ENCODE measurements around the gene KLF6. TPM values are rescaled to one million over a fixed set of nuclear protein-coding genes. Genes with fewer than 3 reads are reported as not detected.

The KLF6 gene
- total RNA-seq, 4 donors from 2014 or later, result 185 to 404 (median 276) TPM

DNA sequence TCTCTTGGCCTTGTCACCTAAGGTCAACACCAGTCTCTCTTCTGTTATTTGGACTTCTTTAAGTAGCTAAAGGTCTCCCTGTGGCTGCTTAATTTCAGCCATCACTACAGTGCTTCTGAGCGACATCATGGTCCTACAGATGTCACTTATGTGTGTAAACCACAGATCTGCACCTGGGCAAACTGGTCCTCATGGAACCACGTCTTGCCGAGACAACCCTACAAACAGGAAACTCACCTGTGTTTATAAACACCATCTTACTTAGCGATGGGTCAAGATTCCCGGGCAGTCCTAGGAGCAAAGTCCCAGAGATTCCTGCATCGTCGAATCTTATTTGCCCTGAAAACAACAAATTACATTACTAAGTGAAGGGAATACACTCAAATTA lies 27.8 kb downstream of the KLF6 start:
- ATAC-seq (ENCODE audit: low FRiP score) (no peak), DNase-seq (ENCODE audit: low spot score) (no peak)
- TF ChIP-seq, protein P1, sequence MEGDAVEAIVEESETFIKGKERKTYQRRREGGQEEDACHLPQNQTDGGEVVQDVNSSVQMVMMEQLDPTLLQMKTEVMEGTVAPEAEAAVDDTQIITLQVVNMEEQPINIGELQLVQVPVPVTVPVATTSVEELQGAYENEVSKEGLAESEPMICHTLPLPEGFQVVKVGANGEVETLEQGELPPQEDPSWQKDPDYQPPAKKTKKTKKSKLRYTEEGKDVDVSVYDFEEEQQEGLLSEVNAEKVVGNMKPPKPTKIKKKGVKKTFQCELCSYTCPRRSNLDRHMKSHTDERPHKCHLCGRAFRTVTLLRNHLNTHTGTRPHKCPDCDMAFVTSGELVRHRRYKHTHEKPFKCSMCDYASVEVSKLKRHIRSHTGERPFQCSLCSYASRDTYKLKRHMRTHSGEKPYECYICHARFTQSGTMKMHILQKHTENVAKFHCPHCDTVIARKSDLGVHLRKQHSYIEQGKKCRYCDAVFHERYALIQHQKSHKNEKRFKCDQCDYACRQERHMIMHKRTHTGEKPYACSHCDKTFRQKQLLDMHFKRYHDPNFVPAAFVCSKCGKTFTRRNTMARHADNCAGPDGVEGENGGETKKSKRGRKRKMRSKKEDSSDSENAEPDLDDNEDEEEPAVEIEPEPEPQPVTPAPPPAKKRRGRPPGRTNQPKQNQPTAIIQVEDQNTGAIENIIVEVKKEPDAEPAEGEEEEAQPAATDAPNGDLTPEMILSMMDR (IDR thresholded peaks at IDR 0.05), result no peak

DNA sequence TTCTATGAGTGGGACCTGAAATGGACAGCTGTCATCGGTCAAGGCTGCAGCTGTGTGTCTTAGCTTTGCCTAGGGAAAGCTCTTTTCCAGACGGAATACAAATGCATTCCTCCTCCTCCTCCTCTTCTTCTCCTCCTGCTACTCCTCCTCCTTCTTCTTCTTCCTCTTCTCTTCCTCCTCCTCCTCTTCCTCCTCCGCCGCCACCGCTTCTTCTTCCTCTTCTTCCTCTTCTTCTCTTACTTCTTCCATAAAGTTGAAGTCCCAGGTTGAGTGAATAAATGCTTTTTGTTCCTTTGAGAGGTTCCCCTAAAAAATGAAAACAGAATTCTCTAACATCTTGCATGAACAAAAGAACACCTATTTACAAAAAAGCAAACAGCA lies 28.7 kb downstream of the KLF6 start:
- TF ChIP-seq, protein P1 (IDR thresholded peaks at IDR 0.05), result no peak
- no peak for DNase-seq (ENCODE audit: low spot score)
- ATAC-seq (ENCODE audit: low FRiP score), result no peak

DNA sequence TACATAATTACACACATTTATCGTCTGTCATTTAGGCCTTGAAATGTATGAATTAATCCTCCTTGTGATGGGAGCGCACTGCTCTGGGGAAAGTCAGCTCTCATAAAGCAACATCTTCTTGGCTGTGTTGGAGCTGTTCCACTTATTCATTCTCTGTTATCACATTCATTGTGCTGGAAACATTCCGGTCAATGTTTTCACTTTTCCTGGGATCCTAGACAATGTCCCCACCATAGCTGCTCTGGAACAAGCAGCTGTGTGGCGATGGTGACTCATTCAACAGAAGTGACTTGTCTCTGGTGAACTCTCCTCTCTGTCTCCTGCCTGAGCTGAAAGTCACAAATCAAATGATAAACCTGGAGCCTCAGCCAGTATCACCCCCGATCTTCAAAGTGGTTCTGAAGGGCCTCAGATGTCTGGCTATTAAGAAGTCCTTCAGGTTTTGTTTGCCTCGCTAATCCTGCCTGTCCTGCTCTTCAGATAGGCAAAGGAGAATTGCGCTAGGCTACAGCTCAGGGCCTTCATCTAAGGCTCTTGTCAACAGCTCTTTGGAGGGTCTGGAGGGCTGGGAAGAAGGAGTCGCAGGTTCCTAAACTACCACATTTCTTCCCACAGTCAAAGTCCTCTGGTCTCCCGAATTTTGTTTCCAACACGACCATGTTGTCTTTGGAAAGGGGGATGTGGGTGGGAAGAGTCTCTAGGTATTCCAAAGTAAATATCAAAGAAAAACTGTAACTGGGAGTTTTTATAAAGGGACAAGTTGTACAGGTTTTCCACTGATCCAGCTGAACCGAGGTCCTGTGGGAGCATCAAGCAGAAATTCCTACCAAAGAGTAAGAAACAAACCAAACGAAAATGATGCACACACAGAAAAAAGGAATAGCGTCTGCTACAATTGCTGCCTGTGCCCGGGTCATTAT lies 29.3 kb downstream of the KLF6 start:
- ATAC-seq (ENCODE audit: low FRiP score), result no peak
- TF ChIP-seq, protein P1 (IDR thresholded peaks at IDR 0.05), result no peak
- no peak for DNase-seq (ENCODE audit: low spot score)

DNA sequence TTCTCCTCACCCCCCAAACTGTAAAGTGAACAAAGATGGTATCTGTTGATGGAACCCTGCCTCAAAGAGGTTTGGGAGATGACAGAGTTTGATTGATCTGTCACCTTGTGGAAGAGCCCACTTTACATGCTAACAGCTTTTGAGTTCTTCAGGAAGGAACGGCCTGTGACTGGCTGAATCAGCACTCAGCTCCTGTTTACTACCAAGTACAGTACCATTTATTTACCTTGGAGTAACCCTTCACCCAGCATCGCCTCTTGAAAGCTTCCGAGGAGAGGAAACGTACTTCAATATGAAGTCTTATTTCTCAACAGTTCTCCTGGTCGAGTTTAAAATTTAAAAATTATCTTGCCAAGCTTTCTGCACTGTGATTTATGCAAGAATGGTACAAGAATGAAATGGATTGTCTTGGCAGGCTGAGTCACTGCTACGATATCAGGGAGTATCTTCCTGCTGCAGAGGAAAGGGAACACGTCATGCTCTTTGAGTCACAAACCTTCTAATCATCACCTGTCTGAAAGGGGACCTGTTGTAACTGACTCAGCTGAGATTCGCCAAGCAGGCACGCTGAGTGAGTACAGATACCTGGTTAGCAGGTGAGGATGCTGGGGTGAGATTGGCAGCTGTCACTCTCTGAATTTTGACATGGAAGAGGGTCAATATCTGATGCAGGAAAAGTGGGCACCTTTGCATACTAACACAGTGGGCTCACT lies 30.1 kb downstream of the KLF6 start:
- ATAC-seq (ENCODE audit: low FRiP score) (peak; percentile 93), DNase-seq (ENCODE audit: low spot score) (no peak)
- TF ChIP-seq, protein P1 (IDR thresholded peaks at IDR 0.05), result no peak

DNA sequence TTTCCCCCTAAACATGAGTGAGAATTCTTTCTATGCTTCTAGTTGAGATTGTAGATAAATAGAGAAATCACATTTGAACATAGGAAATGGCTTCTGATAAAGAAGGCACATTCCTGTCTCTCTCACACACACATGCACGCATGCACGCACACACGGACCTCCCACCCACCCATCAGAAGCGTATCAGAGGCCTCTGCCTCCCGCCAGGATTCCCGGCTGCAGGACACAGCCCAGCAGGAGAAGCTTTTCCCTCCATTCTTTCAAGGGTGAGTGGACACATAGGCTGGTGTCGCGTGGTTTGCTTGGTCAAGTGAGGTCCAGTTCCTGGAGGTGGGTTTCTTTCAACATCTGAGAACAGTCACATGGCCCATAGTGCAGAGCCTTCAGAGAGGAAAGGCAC lies 34.2 kb downstream of the KLF6 start:
- TF ChIP-seq, protein P1 (IDR thresholded peaks at IDR 0.05), result no peak
- ATAC-seq (ENCODE audit: low FRiP score) (no peak), DNase-seq (ENCODE audit: low spot score) (no peak)

DNA sequence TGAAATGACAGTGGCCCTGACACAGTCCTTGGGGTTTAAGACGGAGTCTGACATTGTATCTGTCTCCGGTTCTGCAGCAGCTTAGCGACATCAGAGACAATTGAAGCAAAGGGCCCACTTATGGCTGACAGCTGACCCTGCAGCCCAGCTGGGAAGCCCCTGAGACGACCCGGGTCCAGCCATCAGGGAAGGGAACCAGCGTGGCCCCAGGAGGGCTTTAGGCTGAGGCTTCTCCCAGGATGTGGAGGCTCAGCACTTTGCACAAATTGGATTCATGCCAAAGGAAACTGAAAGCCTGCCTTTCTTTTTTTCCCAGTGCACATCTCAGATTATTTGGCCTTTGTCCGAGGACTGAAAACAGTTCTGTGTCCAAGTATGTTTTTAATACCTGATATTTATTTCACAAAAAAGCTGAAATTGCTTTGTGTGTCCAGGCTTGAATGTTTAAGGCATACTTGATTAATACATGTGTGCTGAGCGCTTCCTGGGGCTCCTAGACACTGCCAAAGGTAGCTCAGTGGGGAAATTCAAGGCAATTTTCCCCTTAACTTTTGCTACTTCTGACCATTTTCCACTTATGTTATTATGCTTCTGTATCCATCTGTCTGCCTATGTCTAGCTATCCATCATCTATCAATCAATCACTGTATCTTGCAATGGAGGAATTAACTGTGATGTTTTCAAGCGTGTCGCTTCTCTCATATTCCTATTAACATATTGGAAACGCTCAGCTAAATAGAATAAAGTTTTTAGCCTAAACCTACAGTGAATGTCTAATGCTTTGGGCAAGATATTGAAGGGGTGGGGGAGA lies 34.8 kb downstream of the KLF6 start:
- no peak for DNase-seq (ENCODE audit: low spot score)
- no peak for ATAC-seq (ENCODE audit: low FRiP score)
- TF ChIP-seq, protein P1 (IDR thresholded peaks at IDR 0.05), result no peak
